ES-I3 (cell line): ENCODE measurements around the gene TBXA2R.

Source experiments
- H3K36me3 ChIP-seq: 2 replicates; pipeline ENCODE4 v1.6.1; 2013; ENCODE audit warnings: mild to moderate bottlenecking, low read length, control low read depth, moderate library complexity; ENCODE audit not compliant: insufficient read depth
- H3K4me1 ChIP-seq: 2 replicates; pipeline ENCODE4 v1.6.1; 2013; ENCODE audit warnings: mild to moderate bottlenecking, control low read depth, low read length; ENCODE audit not compliant: insufficient read depth
- H3K9ac ChIP-seq: 2 replicates; pipeline ENCODE4 v1.6.1; 2013; ENCODE audit warnings: low read depth, mild to moderate bottlenecking, low read length, moderate library complexity
- H3K9me3 ChIP-seq: 2 replicates; pipeline ENCODE4 v1.6.1; 2013; ENCODE audit warnings: mild to moderate bottlenecking, low read length, moderate library complexity; ENCODE audit not compliant: control insufficient read depth, insufficient read depth

The TBXA2R gene

GRCh38 chr19:3618811-3619630 is 12.3 kb upstream of the TBXA2R start:
- Histone ChIP-seq H3K4me1 (peaks cover 3% of the 10 kb centered on the region; the same call in 1 of the 2 replicates), H3K9ac (no peak overlapping the region), H3K36me3 (no peaks in the 10 kb centered on the region), H3K9me3 (no peaks in the 10 kb centered on the region)

- no peaks in the 10 kb centered on the region for H3K9me3 ChIP-seq
- H3K9ac ChIP-seq, result no peak overlapping the region
- peaks cover 3% of the 10 kb centered on the region; the same call in 1 of the 2 replicates for H3K4me1 ChIP-seq
- H3K36me3 ChIP-seq, result no peaks in the 10 kb centered on the region
Measured at GRCh38 chr19:3618144-3618810, 11.6 kb upstream of the TBXA2R start.

GRCh38 chr19:3617463-3617862 is 10.8 kb upstream of the TBXA2R start:
- H3K4me1 ChIP-seq, result peaks cover 5% of the 10 kb centered on the region; the same call in 1 of the 2 replicates
- no peaks in the 10 kb centered on the region for H3K36me3 ChIP-seq
- no peaks in the 10 kb centered on the region for H3K9me3 ChIP-seq
- H3K9ac ChIP-seq, result no peak overlapping the region

GRCh38 chr19:3615524-3616135 is 9.0 kb upstream of the TBXA2R start:
- Histone ChIP-seq H3K9me3 (no peaks in the 10 kb centered on the region), H3K36me3 (no peaks in the 10 kb centered on the region), H3K9ac (no peak overlapping the region), H3K4me1 (peaks cover 5% of the 10 kb centered on the region; the same call in 1 of the 2 replicates)

GRCh38 chr19:3614858-3615505 is 8.3 kb upstream of the TBXA2R start:
- Histone ChIP-seq H3K36me3 (peaks cover 3% of the 10 kb centered on the region; the same call in 1 of the 2 replicates), H3K9me3 (no peaks in the 10 kb centered on the region), H3K9ac (no peak overlapping the region), H3K4me1 (peaks cover 5% of the 10 kb centered on the region; the same call in 1 of the 2 replicates)

GRCh38 chr19:3613818-3614661 is 7.4 kb upstream of the TBXA2R start:
- Histone ChIP-seq H3K4me1 (peaks cover 5% of the 10 kb centered on the region; the same call in 1 of the 2 replicates), H3K9ac (no peak overlapping the region), H3K9me3 (no peaks in the 10 kb centered on the region), H3K36me3 (peaks cover 3% of the 10 kb centered on the region; the same call in 1 of the 2 replicates)

- Histone ChIP-seq H3K9ac (no peak overlapping the region; the same call in 1 of the 2 replicates), H3K4me1 (peaks cover 6% of the 10 kb centered on the region; the same call in 1 of the 2 replicates), H3K36me3 (peaks cover 3% of the 10 kb centered on the region; the same call in 1 of the 2 replicates), H3K9me3 (no peaks in the 10 kb centered on the region)
Measured at GRCh38 chr19:3612901-3613741, 6.4 kb upstream of the TBXA2R start.

- no peak overlapping the region; the same call in 1 of the 2 replicates for H3K9ac ChIP-seq
- H3K36me3 ChIP-seq, result peaks cover 3% of the 10 kb centered on the region; the same call in 1 of the 2 replicates
- peaks cover 9% of the 10 kb centered on the region for H3K4me1 ChIP-seq
- no peaks in the 10 kb centered on the region for H3K9me3 ChIP-seq
Measured at GRCh38 chr19:3612330-3612729, 5.7 kb upstream of the TBXA2R start.

- Histone ChIP-seq H3K36me3 (peaks cover 3% of the 10 kb centered on the region; the same call in 1 of the 2 replicates), H3K9me3 (no peaks in the 10 kb centered on the region), H3K9ac (no peak overlapping the region), H3K4me1 (peaks cover 9% of the 10 kb centered on the region)
Measured at GRCh38 chr19:3611841-3612240, 5.2 kb upstream of the TBXA2R start.

- no peaks in the 10 kb centered on the region for H3K9me3 ChIP-seq
- H3K9ac ChIP-seq, result no peak overlapping the region
- H3K36me3 ChIP-seq, result peaks cover 3% of the 10 kb centered on the region; the same call in 1 of the 2 replicates
- peaks cover 9% of the 10 kb centered on the region for H3K4me1 ChIP-seq
Measured at GRCh38 chr19:3610745-3611717, 4.4 kb upstream of the TBXA2R start.

GRCh38 chr19:3609779-3610719 is 3.4 kb upstream of the TBXA2R start:
- peaks cover 3% of the 10 kb centered on the region; the same call in 1 of the 2 replicates for H3K36me3 ChIP-seq
- peaks cover 9% of the 10 kb centered on the region for H3K4me1 ChIP-seq
- no peak overlapping the region for H3K9ac ChIP-seq
- no peaks in the 10 kb centered on the region for H3K9me3 ChIP-seq
